HEK293 (cell line): ENCODE data around the gene CA9.

Experiments
- CTCF ChIA-PET: fragments of 350-600 bp; formaldehyde crosslinking; extraction: SDS; loops from one replicate; lab custom pipeline; 2021; ENCODE audit warnings: antibody characterized with exemption; lab: Yijun Ruan, JAX
- POLR2A ChIA-PET: fragments of 300-600 bp; formaldehyde crosslinking; extraction: SDS; loops from one replicate; lab custom pipeline; 2020; ENCODE audit warnings: antibody characterized with exemption, inconsistent platforms; lab: Yijun Ruan, JAX
- H3K27ac ChIP-seq: fragments of 200-500 bp; sonication (Bioruptor generic); 2 replicates; pipeline ENCODE4 v1.5.1; 2014; ENCODE audit warnings: low read depth, low read length, control low read depth, inconsistent platforms; ENCODE audit errors: extremely low read depth
- H3K36me3 ChIP-seq, 2 experiments: fragments of 200-500 bp in 1 of 2; sonication (Bioruptor generic) in 1 of 2; 1 replicate in 1 of 2; 2 replicates in 1 of 2; pipeline ENCODE4 v1.5.1; 2014 to 2017; ENCODE audit warnings: inconsistent platforms in 2 of 2, low read length in 2 of 2; ENCODE audit not compliant: control insufficient read depth in 2 of 2, insufficient read depth in 1 of 2
- H3K4me1 ChIP-seq: fragments of 200-500 bp; sonication (Bioruptor generic); 2 replicates; pipeline ENCODE4 v1.5.1; 2014; ENCODE audit warnings: mild to moderate bottlenecking, low read length, inconsistent platforms; ENCODE audit not compliant: control insufficient read depth, insufficient read depth
- H3K4me3 ChIP-seq: 2 replicates; pipeline ENCODE4 v1.5.1; 2011; ENCODE audit warnings: low read depth, mild to moderate bottlenecking, control low read depth, low read length, moderate library complexity
- H3K9me3 ChIP-seq: fragments of 200-500 bp; sonication (Bioruptor generic); 2 replicates; pipeline ENCODE4 v1.5.1; 2014; ENCODE audit warnings: low read depth, low read length, inconsistent platforms; ENCODE audit not compliant: control insufficient read depth, insufficient read depth
- AEBP2 ChIP-seq: fragments of 450-650 bp; formaldehyde crosslinking; IDR thresholded peaks from 2 replicates; pipeline ENCODE4 v1.5.1; 2016; ENCODE audit warnings: missing biosample characterization, missing genetic modification characterization, borderline replicate concordance
- BCL11B ChIP-seq: fragments of 450-650 bp; formaldehyde crosslinking; IDR thresholded peaks from 2 replicates; pipeline ENCODE4 v1.5.1; 2016; ENCODE audit warnings: low read depth, missing biosample characterization, missing genetic modification characterization
- GLIS1 ChIP-seq: fragments of 450-650 bp; formaldehyde crosslinking; IDR thresholded peaks from 2 replicates; pipeline ENCODE4 v1.5.1; 2016; ENCODE audit warnings: missing biosample characterization, missing genetic modification characterization
- HOXC10 ChIP-seq: sonication (generic); formaldehyde crosslinking; IDR thresholded peaks from 2 replicates; pipeline ENCODE4 v1.8.1; 2023; ENCODE audit warnings: mild to moderate bottlenecking, missing genetic modification reagents
- KLF17 ChIP-seq: fragments of 450-650 bp; formaldehyde crosslinking; IDR thresholded peaks from 2 replicates; pipeline ENCODE4 v1.5.1; 2016; ENCODE audit warnings: missing biosample characterization, missing genetic modification characterization
- SCRT2 ChIP-seq: fragments of 450-650 bp; formaldehyde crosslinking; IDR thresholded peaks from 2 replicates; pipeline ENCODE4 v1.5.1; 2016; ENCODE audit warnings: missing biosample characterization, missing genetic modification characterization
- TCF7L2 ChIP-seq: IDR thresholded peaks from 2 replicates; pipeline ENCODE4 v1.6.1; 2011; ENCODE audit warnings: low read depth, mild to moderate bottlenecking, inconsistent platforms, low read length, moderate library complexity, borderline replicate concordance
- YY1 ChIP-seq: fragments of 450-650 bp; formaldehyde crosslinking; IDR thresholded peaks from 2 replicates; pipeline ENCODE4 v1.5.1; 2018; ENCODE audit warnings: missing biosample characterization, missing genetic modification characterization
- ZBTB10 ChIP-seq: fragments of 450-650 bp; formaldehyde crosslinking; IDR thresholded peaks from 2 replicates; pipeline ENCODE4 v1.5.1; 2016; ENCODE audit warnings: missing biosample characterization, missing genetic modification characterization
- ZFHX2 ChIP-seq: fragments of 450-650 bp; formaldehyde crosslinking; conservative IDR thresholded peaks from 2 replicates; pipeline ENCODE4 v1.5.1; 2016; ENCODE audit warnings: missing biosample characterization, missing genetic modification characterization
- ZNF2 ChIP-seq: fragments of 450-650 bp; formaldehyde crosslinking; IDR thresholded peaks from 2 replicates; pipeline ENCODE4 v1.5.1; 2016; ENCODE audit warnings: missing biosample characterization, missing genetic modification characterization
- ZNF211 ChIP-seq: fragments of 450-650 bp; formaldehyde crosslinking; IDR thresholded peaks from 2 replicates; pipeline ENCODE4 v1.5.1; 2016; ENCODE audit warnings: low read depth, missing biosample characterization, missing genetic modification characterization
- ZNF239 ChIP-seq: fragments of 450-650 bp; formaldehyde crosslinking; IDR thresholded peaks from 2 replicates; pipeline ENCODE4 v1.5.1; 2016; ENCODE audit warnings: missing biosample characterization, missing genetic modification characterization
- ZNF311 ChIP-seq: fragments of 450-650 bp; formaldehyde crosslinking; IDR thresholded peaks from 2 replicates; pipeline ENCODE4 v1.5.1; 2017; ENCODE audit warnings: missing biosample characterization, missing genetic modification characterization, borderline replicate concordance
- ZNF350 ChIP-seq: fragments of 450-650 bp; formaldehyde crosslinking; IDR thresholded peaks from 2 replicates; pipeline ENCODE4 v1.5.0; 2017; ENCODE audit warnings: missing biosample characterization, mild to moderate bottlenecking, missing genetic modification characterization
- ZNF354C ChIP-seq: fragments of 450-650 bp; formaldehyde crosslinking; IDR thresholded peaks from 2 replicates; pipeline ENCODE4 v1.5.1; 2016; ENCODE audit warnings: missing biosample characterization, missing genetic modification characterization, low read depth, borderline replicate concordance
- ZNF366 ChIP-seq: fragments of 450-650 bp; formaldehyde crosslinking; conservative IDR thresholded peaks from 2 replicates; pipeline ENCODE4 v1.5.1; 2016; ENCODE audit warnings: missing biosample characterization, missing genetic modification characterization
- ZNF37A ChIP-seq: fragments of 450-650 bp; IDR thresholded peaks from 2 replicates; pipeline ENCODE4 v1.5.1; 2018; ENCODE audit warnings: missing biosample characterization, missing genetic modification characterization
- ZNF416 ChIP-seq: fragments of 450-650 bp; formaldehyde crosslinking; IDR thresholded peaks from 2 replicates; pipeline ENCODE4 v1.5.1; 2016; ENCODE audit warnings: missing biosample characterization, missing genetic modification characterization
- ZNF521 ChIP-seq: fragments of 450-650 bp; formaldehyde crosslinking; IDR thresholded peaks from 2 replicates; pipeline ENCODE4 v1.5.1; 2017; ENCODE audit warnings: missing biosample characterization, mild to moderate bottlenecking, missing genetic modification characterization
- ZNF664 ChIP-seq: fragments of 450-650 bp; formaldehyde crosslinking; IDR thresholded peaks from 2 replicates; pipeline ENCODE4 v1.5.1; 2016; ENCODE audit warnings: missing biosample characterization, missing genetic modification characterization
- ZNF830 ChIP-seq: fragments of 450-650 bp; IDR thresholded peaks from 2 replicates; pipeline ENCODE4 v1.5.0; 2018; ENCODE audit warnings: missing biosample characterization, missing genetic modification characterization, low read depth, mild to moderate bottlenecking, moderate library complexity
- ZSCAN18 ChIP-seq: fragments of 450-650 bp; formaldehyde crosslinking; IDR thresholded peaks from 2 replicates; pipeline ENCODE4 v1.5.1; 2016; ENCODE audit warnings: missing biosample characterization, missing genetic modification characterization

Gene CA9

GRCh38 chr9:35669331-35670145, 4.2 kb upstream of the CA9 start:
- POLR2A ChIA-PET, result interaction anchor here (0.6 kb wide), 1 partner anchor 859 kb away, joined by 7 read pairs; no protein-coding TSS in a partner anchor
- TF ChIP-seq ZNF664 (no peak), GLIS1 (no peak), ZNF416 (tag by site-specific recombination) (no peak), AEBP2 (tag by site-specific recombination) (no peak), ZNF311 (tag by site-specific recombination) (no peak), ZNF239 (tag by site-specific recombination) (no peak), SCRT2 (no peak), HOXC10 (CRISPR knock-in tag) (no peak), ZNF37A (tag by site-specific recombination) (no peak), ZNF2 (tag by site-specific recombination) (no peak), ZFHX2 (tag by site-specific recombination) (no peak), BCL11B (tag by site-specific recombination) (no peak), ZNF521 (tag by site-specific recombination) (no peak), ZNF366 (tag by site-specific recombination) (no peak)
- Histone ChIP-seq H3K4me1 (no peaks in the 10 kb centered on the region), H3K27ac (no peak overlapping the region), H3K36me3 (no peaks in the 10 kb centered on the region), H3K9me3 (no peaks in the 10 kb centered on the region), H3K4me3 (no peak overlapping the region)
- CTCF ChIA-PET, result interaction anchor here (1.0 to 2.3 kb wide), 2 partner anchors 12 to 63 kb away, joined by 3 to 9 read pairs; partner anchors contain the start of genes CCDC107, CREB3, RMRP and TLN1

- no peak for TF ChIP-seq KLF17 (tag by site-specific recombination)
- TF ChIP-seq TCF7L2, result no peak
- TF ChIP-seq ZNF830 (tag by site-specific recombination), result no peak
- TF ChIP-seq ZNF211 (tag by site-specific recombination), result no peak
- no peak for TF ChIP-seq ZSCAN18 (tag by site-specific recombination)
- TF ChIP-seq YY1 (tag by site-specific recombination), result no peak
- TF ChIP-seq ZNF350 (tag by site-specific recombination), result no peak
- no peak for TF ChIP-seq ZBTB10 (tag by site-specific recombination)
- no peak for TF ChIP-seq GLIS1
- no peak for TF ChIP-seq ZNF354C
- ChIA-PET POLR2A (no interaction called here), CTCF (interaction anchor here (0.6 to 1.1 kb wide), 3 partner anchors 22 to 557 kb away, joined by 3 to 4 read pairs (median 3); partner anchors contain the start of gene HINT2)
- no peaks in the 10 kb centered on the region for H3K4me1 ChIP-seq
- H3K36me3 ChIP-seq, result no peaks in the 10 kb centered on the region
- H3K4me3 ChIP-seq, result no peak overlapping the region
- no peaks in the 10 kb centered on the region for H3K9me3 ChIP-seq
- H3K27ac ChIP-seq, result no peak overlapping the region
Observed at GRCh38 chr9:35674025-35674361, 265 bp downstream of the CA9 start.
